DOHH2 (cell line): ENCODE data around the gene TRAF1.

Source experiments
- H3F3A ChIP-seq: fragments of 200-600 bp; sonication (generic), shearing (Covaris generic); 2 replicates; pipeline ENCODE4 v1.6.0; 2016; ENCODE audit warnings: antibody characterized with exemption, mild to moderate bottlenecking; ENCODE audit not compliant: control insufficient read depth, insufficient read depth
- H3K27ac ChIP-seq: fragments of 200-600 bp; sonication (generic); 2 replicates; pipeline ENCODE4 v1.5.1; 2014; ENCODE audit warnings: low read depth, mild to moderate bottlenecking, low read length, moderate library complexity
- H3K27me3 ChIP-seq: fragments of 200-600 bp; sonication (generic); 2 replicates; pipeline ENCODE4 v1.6.1; 2014; ENCODE audit warnings: mild to moderate bottlenecking, low read length, mixed read lengths; ENCODE audit not compliant: control insufficient read depth
- H3K36me3 ChIP-seq: fragments of 200-600 bp; sonication (generic); 2 replicates; pipeline ENCODE4 v1.6.1; 2014; ENCODE audit warnings: mild to moderate bottlenecking, low read length, moderate library complexity, mixed read lengths; ENCODE audit not compliant: control insufficient read depth
- H3K4me1 ChIP-seq: fragments of 200-600 bp; sonication (generic); 2 replicates; pipeline ENCODE4 v1.6.1; 2014; ENCODE audit warnings: mild to moderate bottlenecking, low read length, mixed read lengths; ENCODE audit not compliant: control insufficient read depth
- H3K4me2 ChIP-seq: fragments of 200-600 bp; sonication (generic); 2 replicates; pipeline ENCODE4 v1.6.0; 2014; ENCODE audit warnings: mild to moderate bottlenecking, low read length, moderate library complexity
- H3K4me3 ChIP-seq: fragments of 200-600 bp; sonication (generic); 2 replicates; pipeline ENCODE4 v1.5.1; 2014; ENCODE audit warnings: mild to moderate bottlenecking, low read length, mixed read lengths
- H3K79me2 ChIP-seq: fragments of 200-600 bp; sonication (generic); 2 replicates; pipeline ENCODE4 v1.6.1; 2014; ENCODE audit warnings: mild to moderate bottlenecking, low read length, mixed read lengths; ENCODE audit not compliant: control insufficient read depth
- H3K9me2 ChIP-seq: fragments of 200-600 bp; sonication (generic); replicated peaks from 2 replicates; pipeline ENCODE4 v1.6.1; 2014; ENCODE audit warnings: mild to moderate bottlenecking, low read length, mixed read lengths; ENCODE audit not compliant: control insufficient read depth
- H3K9me3 ChIP-seq: fragments of 200-600 bp; sonication (generic); 2 replicates; pipeline ENCODE4 v1.6.1; 2014; ENCODE audit warnings: antibody characterized with exemption, low read length, mixed read lengths; ENCODE audit not compliant: control insufficient read depth, insufficient read depth
- H4K20me1 ChIP-seq: fragments of 200-600 bp; sonication (generic); 2 replicates; pipeline ENCODE4 v1.6.0; 2014; ENCODE audit warnings: low read depth, mild to moderate bottlenecking, antibody characterized with exemption, low read length, moderate library complexity; ENCODE audit not compliant: control insufficient read depth, insufficient read depth
- CTCF ChIP-seq: fragments of 200-600 bp; sonication (generic); IDR thresholded peaks from one replicate; pipeline ENCODE4 v1.5.1; 2014; ENCODE audit warnings: antibody characterized with exemption, mild to moderate bottlenecking, low read depth, low read length; ENCODE audit not compliant: poor library complexity, severe bottlenecking
- EZH2phosphoT487 ChIP-seq: fragments of 200-600 bp; sonication (generic); IDR thresholded peaks from 2 replicates; pipeline ENCODE4 v1.6.1; 2017; ENCODE audit warnings: borderline replicate concordance, mild to moderate bottlenecking, antibody characterized with exemption, low read length, moderate library complexity, mixed read lengths

The TRAF1 gene

DNA sequence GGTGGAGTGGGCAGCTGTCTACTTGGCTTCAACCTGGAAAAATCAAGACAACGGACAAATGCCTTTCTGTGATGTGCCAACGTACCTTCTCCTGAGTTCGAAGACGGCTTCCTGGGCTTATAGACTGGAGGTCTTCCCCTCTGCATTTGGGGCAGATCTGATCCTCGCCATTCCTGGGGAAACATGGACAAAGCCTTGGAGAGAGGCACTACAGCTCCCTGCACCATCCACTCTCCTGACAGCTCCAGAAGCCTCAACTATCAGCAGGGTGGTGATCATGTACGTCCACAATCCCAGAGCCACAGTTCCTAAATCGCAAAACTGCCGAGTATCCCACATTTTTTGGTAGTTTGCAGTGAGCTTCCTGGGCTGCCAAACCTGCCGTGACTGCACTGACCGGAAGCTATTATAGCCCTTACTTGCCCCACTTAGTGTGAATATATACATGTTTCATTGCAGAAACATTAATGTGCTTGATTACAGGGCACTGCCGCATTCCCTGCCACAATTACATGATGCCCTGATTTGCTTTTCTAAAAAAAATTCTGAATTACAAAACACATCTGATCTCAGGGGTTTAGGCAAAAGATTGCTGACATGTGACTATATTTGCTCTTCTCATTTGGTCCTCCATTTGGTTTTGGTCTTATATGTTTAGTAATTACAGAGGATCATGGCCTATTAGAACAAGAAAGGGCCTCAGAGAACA, 2.8 kb downstream of the TRAF1 start:
- Histone ChIP-seq H3K79me2 (peaks cover 13% of the 10 kb centered on the region), H3K9me2 (no peaks in the 10 kb centered on the region), H3K4me3 (no peak overlapping the region), H3K27me3 (no peaks in the 10 kb centered on the region), H3K9me3 (no peaks in the 10 kb centered on the region), H3K27ac (no peak overlapping the region), H3F3A (peaks cover 13% of the 10 kb centered on the region), H3K36me3 (peaks cover 18% of the 10 kb centered on the region), H4K20me1 (no peaks in the 10 kb centered on the region), H3K4me1 (peaks cover 91% of the 10 kb centered on the region), H3K4me2 (peak overlapping the region; percentile 95; the same call in 1 of the 2 replicates)
- TF ChIP-seq EZH2phosphoT487 (no peak), CTCF (no peak)

DNA sequence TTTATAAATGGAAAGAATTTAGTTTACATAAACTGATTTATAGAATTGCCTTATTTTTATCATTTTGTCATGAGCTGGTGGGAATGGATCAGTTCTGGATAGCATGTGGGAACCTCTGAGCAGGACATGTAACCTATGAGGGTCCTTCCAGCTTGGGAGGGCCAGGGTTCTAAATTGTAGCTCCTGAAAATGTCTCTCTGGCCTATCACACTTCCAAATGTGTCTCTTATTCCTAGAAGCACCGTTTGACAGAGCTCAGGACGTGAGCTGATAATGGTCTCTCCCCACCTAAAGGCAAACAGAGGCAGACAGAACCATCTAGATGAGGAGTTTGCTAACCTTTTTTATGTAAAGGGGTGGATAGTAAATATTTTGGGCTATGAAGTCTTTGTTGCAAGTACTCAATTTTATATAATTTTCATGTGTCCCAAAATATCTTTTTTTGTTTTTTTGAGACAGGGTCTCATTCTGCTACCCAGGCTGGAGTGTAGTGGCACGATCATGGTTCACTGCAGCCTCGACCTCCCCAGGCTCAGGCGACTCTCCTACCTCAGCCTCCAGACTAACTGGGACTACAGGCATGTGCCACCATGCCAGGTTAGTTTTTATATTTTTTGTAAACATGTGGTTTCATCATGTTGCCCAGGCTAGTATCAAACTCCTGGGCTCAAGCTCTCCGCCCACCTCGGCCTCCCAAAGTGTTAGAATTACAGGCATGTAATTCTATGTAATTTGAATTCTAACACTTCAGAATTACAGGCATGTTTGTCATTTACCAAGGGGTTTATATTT, 4.0 kb downstream of the TRAF1 start:
- H4K20me1 ChIP-seq, result no peaks in the 10 kb centered on the region
- H3K27me3 ChIP-seq, result no peaks in the 10 kb centered on the region
- no peaks in the 10 kb centered on the region for H3K9me3 ChIP-seq
- peaks cover 79% of the 10 kb centered on the region for H3K4me1 ChIP-seq
- H3K9me2 ChIP-seq, result no peaks in the 10 kb centered on the region
- peaks cover 22% of the 10 kb centered on the region for H3K36me3 ChIP-seq
- no peak overlapping the region for H3K4me3 ChIP-seq
- H3K27ac ChIP-seq, result no peak overlapping the region
- peak overlapping the region; percentile 37 for H3K4me2 ChIP-seq
- peaks cover 4% of the 10 kb centered on the region for H3K79me2 ChIP-seq
- TF ChIP-seq CTCF, result no peak
- no peak for TF ChIP-seq EZH2phosphoT487
- peaks cover 5% of the 10 kb centered on the region for H3F3A ChIP-seq

- H3K4me2 ChIP-seq, result peak overlapping the region; percentile 37
- H3F3A ChIP-seq, result no peaks in the 10 kb centered on the region
- H3K4me1 ChIP-seq, result peaks cover 73% of the 10 kb centered on the region
- TF ChIP-seq CTCF (no peak), EZH2phosphoT487 (no peak)
- peaks cover 4% of the 10 kb centered on the region for H3K79me2 ChIP-seq
- H4K20me1 ChIP-seq, result no peaks in the 10 kb centered on the region
- no peak overlapping the region for H3K4me3 ChIP-seq
- H3K9me3 ChIP-seq, result no peaks in the 10 kb centered on the region
- H3K27me3 ChIP-seq, result no peaks in the 10 kb centered on the region
- H3K27ac ChIP-seq, result no peak overlapping the region
- peaks cover 26% of the 10 kb centered on the region for H3K36me3 ChIP-seq
- H3K9me2 ChIP-seq, result no peaks in the 10 kb centered on the region
Measured at GRCh38 chr9:120921661-120922181, 4.9 kb downstream of the TRAF1 start.
